SU-DHL-6 (cell line): ENCODE measurements around the gene MED27.

Experiments used
- CTCF ChIP-seq: fragments of 200-600 bp; sonication (generic); IDR thresholded peaks from one replicate; pipeline ENCODE4 v1.5.1; 2017; ENCODE audit warnings: antibody characterized with exemption, mild to moderate bottlenecking, low read length, moderate library complexity; ENCODE audit not compliant: insufficient read depth, poor library complexity, severe bottlenecking
- EZH2phosphoT487 ChIP-seq: fragments of 200-600 bp; sonication (generic), shearing (Covaris generic); conservative IDR thresholded peaks from 2 replicates; pipeline ENCODE4 v1.6.1; 2018; ENCODE audit warnings: mild to moderate bottlenecking, antibody characterized with exemption, low read length, moderate library complexity, mixed read lengths

GRCh38 chr9:132069046-132069898 lies 10.4 kb downstream of the MED27 start:
- no peak for TF ChIP-seq CTCF
- TF ChIP-seq EZH2phosphoT487, result no peak
